Right lobe of liver (tissue), 4 donors: ENCODE measurements around the gene DRC1.

Experiments
- CTCF ChIP-seq, 4 donors: fragments of 200-600 bp in 3 of 4; fragments of 450-650 bp in 1 of 4; IDR thresholded peaks; one replicate each; pipeline versions ENCODE4 v1.5.1 to v1.8.0; 2016 to 2022; ENCODE audit warnings: antibody characterized with exemption in 4 of 4, mild to moderate bottlenecking in 2 of 4
- POLR2A ChIP-seq: fragments of 450-650 bp; IDR thresholded peaks from one replicate; pipeline ENCODE4 v1.6.1; 2017; ENCODE audit warnings: antibody characterized with exemption, mild to moderate bottlenecking
- donor health status: DM: no; HTN: no; CAD: no.
- donor health status: DM: no; HTN: no; CAD: no.
- donor health status: DM: no; HTN: yes; CAD: no.

GRCh38 chr2:26466662-26467310 lies 65.1 kb downstream of the DRC1 start:
- TF ChIP-seq CTCF (IDR thresholded peaks at IDR 0.05) (no peak), POLR2A (no peak)
